ENCODE data around the gene ALPK3. TPM values are rescaled to one million over a fixed set of nuclear protein-coding genes. Genes with fewer than 3 reads are reported as not detected.

Gene ALPK3
- total and polyA plus RNA-seq, 7 experiments from 2014 or later, result 0.02 to 0.30 (median 0.19) TPM; not detected in 1

- CTCF ChIA-PET, result no interaction called here
- no peaks in the 10 kb centered on the region for H3K36me3 Mint-ChIP-seq
These were observed 105.4 kb downstream of the ALPK3 start for GRCh38 chr15:84922530-84922929.

More at GRCh38 chr15:84922530-84922929, 105.4 kb downstream of the ALPK3 start:
- Mint-ChIP-seq H3K4me1 (no peaks in the 10 kb centered on the region), H3K4me3 (no peak overlapping the region), H3K9me3 (no peaks in the 10 kb centered on the region), H3K27me3 (peaks cover 0 to 9% (median 0%) of the 10 kb centered on the region in 5 donors), H3K27ac (no peak overlapping the region)
- H3K36me3 ChIP-seq (ENCODE audit: control insufficient read depth in 2 of 3, insufficient read depth in 3 of 3, low read length in 3 of 3), result no peaks in the 10 kb centered on the region
- no peaks in the 10 kb centered on the region for H3K4me1 ChIP-seq (ENCODE audit: control insufficient read depth in 2 of 2, insufficient read depth in 2 of 2, low read length in 2 of 2)
- no peak for DNase-seq
- intact Hi-C loops (cut with micrococcal nuclease), result no loop called here
- POLR2A ChIA-PET, result no interaction called here
- H3K9me3 ChIP-seq (ENCODE audit: control insufficient read depth in 2 of 3, low read length in 3 of 3), result no peaks in the 10 kb centered on the region
- no peak overlapping the region for H3K27ac ChIP-seq (ENCODE audit: low read depth, low read length)
- H3K4me3 ChIP-seq (ENCODE audit: low read length), result no peak overlapping the region
- ATAC-seq, result no peak
- H3K27me3 ChIP-seq (ENCODE audit: control insufficient read depth in 2 of 2, insufficient read depth in 2 of 2, low read length in 2 of 2), result no peaks in the 10 kb centered on the region

Other genes with a start within 250 kb of the ALPK3 start
- gene ZSCAN2, start 216.3 kb upstream of the ALPK3 start, total RNA-seq, result 10 to 100 TPM in 2 of 5 experiments, 1 to 10 TPM in 3; 4.8 to 13.0 (median 6.8) TPM
- 10 to 100 TPM in 1 of 2 donors, 1 to 10 TPM in 1; 4.9 to 10.9 TPM for gene ZSCAN2, start 216.3 kb upstream of the ALPK3 start, polyA plus RNA-seq
- gene WDR73, start 163.1 kb upstream of the ALPK3 start, total RNA-seq, result 10 to 100 TPM; 26.8 to 47.7 (median 33.1) TPM
- gene WDR73, start 163.1 kb upstream of the ALPK3 start, polyA plus RNA-seq, result 10 to 100 TPM; 22.0 to 26.1 TPM
- gene NMB, start 159.2 kb upstream of the ALPK3 start, total RNA-seq, result 1 to 10 TPM; 1.2 to 3.1 (median 2.9) TPM
- 1 to 10 TPM; 4.2 to 5.2 TPM for gene NMB, start 159.2 kb upstream of the ALPK3 start, polyA plus RNA-seq
- 100 to 1,000 TPM in 1 of 5 experiments, 10 to 100 TPM in 4; 54.3 to 108 (median 63.5) TPM for gene SEC11A, start 101.2 kb upstream of the ALPK3 start, total RNA-seq
- gene SEC11A, start 101.2 kb upstream of the ALPK3 start, polyA plus RNA-seq, result 100 to 1,000 TPM; 116 to 136 TPM
- gene ZNF592, start 68.8 kb upstream of the ALPK3 start, total RNA-seq, result 10 to 100 TPM; 36.6 to 39.0 (median 37.6) TPM
- gene ZNF592, start 68.8 kb upstream of the ALPK3 start, polyA plus RNA-seq, result 10 to 100 TPM in 1 of 2 donors, 1 to 10 TPM in 1; 4.9 to 14.0 TPM
- gene SLC28A1, start 67.3 kb downstream of the ALPK3 start, total RNA-seq, result not detected
- not detected for gene SLC28A1, start 67.3 kb downstream of the ALPK3 start, polyA plus RNA-seq
- gene PDE8A, start 164.5 kb downstream of the ALPK3 start, total RNA-seq, result 10 to 100 TPM; 17.4 to 43.3 (median 33.8) TPM
- gene PDE8A, start 164.5 kb downstream of the ALPK3 start, polyA plus RNA-seq, result 1 to 10 TPM; 1.7 to 4.3 TPM